HG02763 (cell line): Measurements from ENCODE around the gene CD82.

ENCODE experiments used
- ATAC-seq: cut with Tn5 transposase; IDR thresholded peaks from one replicate; pipeline ENCODE4 v1.9.1; 2021; ENCODE audit warnings: mild to moderate bottlenecking, moderate library complexity; ENCODE audit not compliant: unreplicated experiment

Gene CD82

GRCh38 chr11:44574610-44575287 lies 9.3 kb downstream of the CD82 start:
- peak; percentile 47 for ATAC-seq

GRCh38 chr11:44575288-44575672 lies 9.8 kb downstream of the CD82 start:
- no peak for ATAC-seq

GRCh38 chr11:44575962-44576361 lies 10.5 kb downstream of the CD82 start:
- ATAC-seq: no peak

- ATAC-seq: no peak
Observed at GRCh38 chr11:44576656-44577055, 11.2 kb downstream of the CD82 start.

- ATAC-seq: no peak
Observed at GRCh38 chr11:44577231-44577830, 11.9 kb downstream of the CD82 start.

GRCh38 chr11:44578279-44578678 lies 12.8 kb downstream of the CD82 start:
- ATAC-seq: no peak

- no peak for ATAC-seq
Observed at GRCh38 chr11:44579302-44579761, 13.9 kb downstream of the CD82 start.

- no peak for ATAC-seq
Observed at GRCh38 chr11:44580701-44581100, 15.2 kb downstream of the CD82 start.

- ATAC-seq: no peak
Observed at GRCh38 chr11:44581246-44581645, 15.8 kb downstream of the CD82 start.

GRCh38 chr11:44582641-44583352 lies 17.3 kb downstream of the CD82 start:
- ATAC-seq: no peak

GRCh38 chr11:44583353-44583669 lies 17.8 kb downstream of the CD82 start:
- ATAC-seq: no peak

- ATAC-seq: no peak
Observed at GRCh38 chr11:44585421-44585820, 20.0 kb downstream of the CD82 start.

GRCh38 chr11:44589301-44589700 lies 23.8 kb downstream of the CD82 start:
- ATAC-seq: no peak

GRCh38 chr11:44590769-44591168 lies 25.3 kb downstream of the CD82 start:
- no peak for ATAC-seq

GRCh38 chr11:44591557-44591956 lies 26.1 kb downstream of the CD82 start:
- no peak for ATAC-seq

GRCh38 chr11:44592125-44592940 lies 26.9 kb downstream of the CD82 start:
- ATAC-seq: no peak

GRCh38 chr11:44593251-44593650 lies 27.8 kb downstream of the CD82 start:
- no peak for ATAC-seq

GRCh38 chr11:44595006-44595405 lies 29.5 kb downstream of the CD82 start:
- ATAC-seq: no peak

GRCh38 chr11:44595964-44596381 lies 30.5 kb downstream of the CD82 start:
- ATAC-seq: no peak

GRCh38 chr11:44596525-44597276 lies 31.2 kb downstream of the CD82 start:
- peak; percentile 42 for ATAC-seq
